ENCODE results near the gene MBP.
A peak's percentile ranks its signal among the peaks of the same experiment; 100 is the strongest.
"Not testable (repeated sequence)": the region's sequence is repeated elsewhere in the genome, so short reads cannot be mapped to it uniquely, and the experiment has no call there.

Gene MBP

DNA sequence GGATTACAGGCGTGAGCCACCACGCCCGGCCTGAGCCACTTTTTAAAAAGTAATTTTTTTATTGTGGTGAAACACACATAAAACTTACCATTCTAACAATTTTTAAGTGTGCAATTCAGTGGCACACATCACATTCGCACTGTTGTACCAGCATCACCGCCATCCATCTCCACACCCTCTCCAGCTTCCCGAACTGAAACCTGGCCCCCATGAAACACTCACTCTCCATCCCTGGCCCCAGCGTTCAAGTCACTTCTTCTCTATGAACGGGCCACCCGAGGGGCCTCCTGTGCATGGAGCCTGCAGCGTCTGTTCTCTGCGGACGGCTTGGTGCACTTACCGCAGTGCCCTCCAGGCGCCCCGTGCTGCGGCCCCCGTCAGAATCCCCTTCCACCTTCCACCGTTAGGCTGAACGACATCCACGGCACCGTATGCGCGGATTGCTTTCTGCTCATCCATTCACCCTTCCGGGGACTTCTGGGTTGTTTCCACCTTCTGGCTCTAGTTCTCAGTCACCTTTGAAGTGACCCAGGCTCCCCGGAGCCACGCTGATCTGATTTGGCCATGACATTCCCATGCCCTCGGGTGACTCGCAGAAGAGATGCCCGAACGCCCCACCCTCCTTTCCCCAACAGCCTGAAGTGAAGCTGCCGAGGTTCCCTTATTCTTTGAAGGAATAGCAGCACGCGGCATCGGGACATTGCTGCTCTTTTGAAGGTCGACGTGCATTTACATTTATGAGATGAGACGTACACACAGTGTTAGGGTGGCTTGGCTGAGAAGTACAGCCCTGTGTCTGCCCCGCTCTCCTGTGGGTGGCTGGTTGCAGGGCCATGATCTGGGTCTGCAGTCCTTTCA is 134.4 kb downstream of the MBP start:
- no peak for DNase-seq

DNA sequence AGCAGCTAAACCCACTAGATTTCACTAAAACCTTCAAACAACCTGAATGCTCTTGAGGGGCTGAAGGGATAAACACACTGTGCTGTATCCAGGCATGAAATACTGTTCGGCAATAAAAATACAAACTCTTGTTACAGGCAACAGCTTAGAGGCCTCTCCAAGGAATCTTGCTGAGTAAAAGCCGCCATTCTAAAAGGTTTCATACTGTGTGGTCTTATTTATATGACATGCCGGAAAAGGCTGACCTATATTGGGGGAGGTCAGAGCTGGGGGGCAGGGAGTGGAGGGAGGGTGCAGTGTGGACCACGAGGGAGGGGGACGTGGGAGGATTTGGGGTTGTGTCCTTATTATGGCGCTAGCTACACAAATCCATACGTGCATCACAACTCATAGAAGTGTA is 136.2 kb downstream of the MBP start:
- no peak for DNase-seq

DNA sequence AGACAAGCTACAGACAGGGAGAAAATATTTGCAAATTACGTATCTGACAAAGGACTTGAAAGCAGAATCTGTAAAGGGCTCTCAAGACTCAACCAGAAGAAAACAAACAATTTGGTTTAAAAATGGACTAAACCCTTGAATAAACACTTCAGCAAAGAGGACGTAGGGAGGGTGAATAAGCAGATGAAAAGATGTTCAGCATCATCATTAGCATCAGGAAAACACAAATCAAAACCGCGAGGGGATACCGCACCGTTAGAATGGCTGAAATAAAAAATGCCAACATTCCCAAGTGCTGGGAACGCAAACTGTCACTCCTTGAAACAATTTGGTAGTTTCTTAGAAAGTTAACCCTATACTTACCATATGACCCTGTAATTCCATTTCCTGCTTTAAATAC is 136.7 kb downstream of the MBP start:
- no peak for DNase-seq

DNA sequence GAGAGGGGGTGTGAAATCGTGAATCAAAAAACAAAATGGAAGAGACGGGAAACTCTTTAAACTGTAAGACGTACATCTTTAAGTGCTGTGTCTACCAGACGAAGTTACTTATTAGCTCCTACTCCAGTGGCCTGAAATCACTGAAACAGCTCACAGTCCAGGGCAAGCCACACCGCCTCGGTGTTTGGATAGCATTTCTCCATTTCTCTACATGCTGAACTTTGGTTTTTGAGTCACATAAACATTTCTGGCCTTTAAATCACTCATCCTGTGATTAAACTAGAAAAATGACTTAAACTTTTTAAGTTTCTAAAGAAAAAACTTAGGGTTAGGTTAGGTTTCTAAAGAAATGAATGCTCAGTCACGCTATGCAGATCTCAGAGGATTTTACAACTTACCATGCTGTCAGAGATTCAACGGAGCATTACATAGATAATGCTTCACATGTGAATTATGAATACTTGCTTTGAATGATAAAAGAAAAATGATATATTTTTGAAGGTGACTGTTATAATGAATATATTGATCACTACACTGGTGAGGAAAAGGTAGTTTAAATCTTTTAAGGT is 138.4 kb downstream of the MBP start:
- no peak for DNase-seq

DNA sequence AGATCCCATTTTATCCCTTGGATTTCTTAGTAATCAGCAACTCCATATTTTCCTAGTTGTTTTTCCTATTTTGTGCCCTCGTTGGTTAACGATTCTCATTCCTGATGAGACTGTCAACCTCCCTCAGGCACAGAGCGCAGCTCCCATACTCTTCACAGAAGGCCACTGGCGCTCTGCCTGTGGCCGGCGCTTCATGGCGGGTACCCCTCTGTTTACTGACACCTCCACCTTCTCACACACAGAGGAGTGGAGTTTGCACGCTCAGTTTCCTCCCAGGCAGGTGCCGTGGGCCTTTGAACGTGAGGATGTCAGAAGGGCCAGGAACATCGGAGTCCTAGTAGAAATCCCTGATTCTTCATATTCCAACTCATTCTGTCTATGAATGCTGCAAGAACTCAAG is 139.0 kb downstream of the MBP start:
- no peak for DNase-seq

DNA sequence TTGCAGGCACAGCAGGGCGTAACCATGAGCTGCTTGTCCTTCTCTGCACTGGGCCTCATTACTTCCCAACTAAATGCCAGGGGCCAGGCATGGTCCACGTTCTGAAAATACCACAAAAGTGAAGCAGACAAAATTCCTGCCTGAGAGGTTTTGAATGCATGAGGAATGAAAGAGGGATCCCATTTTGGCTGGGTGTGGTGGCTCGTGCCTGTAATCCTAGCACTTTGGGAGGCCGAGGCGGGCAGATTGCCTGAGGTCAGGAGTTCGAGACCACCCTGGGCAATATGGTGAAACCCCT is 139.5 kb downstream of the MBP start:
- DNase-seq = no peak

DNA sequence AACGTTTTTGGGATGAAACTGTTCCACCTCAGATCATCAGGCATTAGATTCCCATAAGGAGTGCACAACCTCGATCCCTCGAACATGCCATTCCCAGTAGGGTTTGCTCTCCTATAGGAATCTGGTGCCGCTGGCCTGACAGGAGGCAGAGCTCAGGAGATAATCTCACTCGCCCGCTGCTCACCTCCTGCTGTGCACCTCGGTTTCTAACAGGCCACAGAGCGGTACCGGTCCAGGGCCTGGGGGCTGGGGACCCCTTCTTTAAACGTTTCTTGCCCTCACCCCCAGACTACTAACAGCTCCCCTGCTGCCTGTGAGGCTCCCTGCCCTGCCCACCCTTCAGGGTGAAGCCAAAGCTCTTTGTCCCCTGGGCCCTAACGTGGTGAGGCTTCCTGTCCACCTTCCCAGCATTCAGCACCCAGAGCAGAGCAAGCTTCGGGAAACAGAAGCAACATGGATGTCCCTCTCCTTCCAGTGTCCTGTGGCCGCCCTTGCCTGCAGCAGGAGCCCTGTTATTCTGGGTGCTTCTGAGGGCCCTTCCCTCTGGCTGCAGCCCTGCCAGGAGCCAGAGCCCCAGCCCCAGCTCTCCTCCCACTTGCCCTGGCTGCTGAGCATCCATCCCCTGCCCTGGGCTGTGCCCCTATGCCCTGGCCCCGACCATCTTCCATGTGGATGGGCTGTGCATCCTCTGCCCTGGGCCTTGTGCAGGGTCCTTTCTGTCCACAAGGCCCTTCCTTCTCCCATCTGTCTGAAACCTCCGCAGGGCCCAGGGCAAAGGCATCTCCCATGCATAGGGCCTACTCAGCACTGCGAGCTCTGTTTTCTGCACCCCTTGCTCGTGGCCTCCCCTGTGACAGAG is 140.1 kb downstream of the MBP start:
- DNase-seq = no peak

DNA sequence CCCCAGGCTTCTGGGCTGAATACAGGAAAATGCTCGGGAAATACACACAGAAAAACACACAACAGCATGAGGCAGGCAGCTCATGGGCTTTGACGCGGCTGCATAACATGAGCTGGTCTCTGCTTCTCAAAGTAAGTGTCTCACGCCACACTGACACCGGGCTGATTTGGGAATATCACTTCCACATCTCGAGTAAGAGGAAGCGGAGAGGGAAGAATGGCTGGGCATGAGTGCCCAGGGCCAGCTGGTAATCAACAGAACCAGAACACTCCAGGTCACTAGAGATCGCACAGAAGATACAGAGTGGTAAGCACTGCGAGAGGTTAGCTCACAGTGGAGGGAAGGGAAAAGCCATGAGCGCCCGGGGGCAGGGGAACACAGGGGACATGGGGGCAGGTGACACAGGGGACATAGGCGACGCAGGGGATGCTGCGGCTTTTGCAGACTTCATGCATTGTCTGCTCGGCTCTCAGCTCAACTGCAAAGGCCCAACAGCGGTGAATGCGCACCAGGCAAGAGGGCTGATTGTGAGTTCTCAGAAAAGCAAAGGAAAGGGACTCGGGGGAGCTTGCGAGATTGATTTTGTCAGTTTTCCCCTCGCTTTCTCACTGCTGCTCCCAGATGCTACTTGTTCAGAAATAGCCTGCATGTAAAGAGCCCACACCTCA is 141.4 kb downstream of the MBP start:
- DNase-seq = no peak

DNA sequence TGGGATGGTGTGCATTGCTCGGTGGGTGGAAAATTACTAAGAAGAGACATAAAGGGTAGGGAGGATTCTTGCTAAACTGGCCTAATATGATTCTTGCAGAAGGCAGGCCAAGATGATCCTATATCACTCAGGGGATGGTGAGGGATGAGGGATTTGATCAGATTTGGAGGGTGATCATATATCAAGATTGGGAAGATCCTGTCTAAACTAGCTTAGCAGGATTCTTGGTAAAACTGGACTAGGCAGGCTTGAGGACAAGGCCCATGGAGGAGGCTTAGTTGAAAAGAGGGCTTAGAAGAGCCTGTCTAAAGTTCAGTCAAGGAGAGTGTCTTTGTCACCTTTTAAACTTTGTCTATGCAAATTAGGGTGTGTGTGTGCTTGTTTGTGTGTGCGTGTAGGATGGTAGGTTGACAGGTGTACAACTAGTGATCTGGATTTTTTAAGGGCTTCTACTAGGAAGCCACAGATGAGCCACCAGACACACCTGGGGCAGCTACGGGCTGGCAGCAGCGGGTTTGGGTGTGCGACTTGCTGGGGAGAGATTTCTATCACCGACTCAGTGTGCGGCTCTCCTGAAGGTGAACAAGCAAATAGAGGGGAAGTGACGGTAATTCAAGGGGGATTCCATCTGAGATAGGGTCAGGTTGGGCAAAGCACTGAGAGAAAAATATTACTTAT is 142.1 kb downstream of the MBP start:
- not testable (repeated sequence) for DNase-seq

DNA sequence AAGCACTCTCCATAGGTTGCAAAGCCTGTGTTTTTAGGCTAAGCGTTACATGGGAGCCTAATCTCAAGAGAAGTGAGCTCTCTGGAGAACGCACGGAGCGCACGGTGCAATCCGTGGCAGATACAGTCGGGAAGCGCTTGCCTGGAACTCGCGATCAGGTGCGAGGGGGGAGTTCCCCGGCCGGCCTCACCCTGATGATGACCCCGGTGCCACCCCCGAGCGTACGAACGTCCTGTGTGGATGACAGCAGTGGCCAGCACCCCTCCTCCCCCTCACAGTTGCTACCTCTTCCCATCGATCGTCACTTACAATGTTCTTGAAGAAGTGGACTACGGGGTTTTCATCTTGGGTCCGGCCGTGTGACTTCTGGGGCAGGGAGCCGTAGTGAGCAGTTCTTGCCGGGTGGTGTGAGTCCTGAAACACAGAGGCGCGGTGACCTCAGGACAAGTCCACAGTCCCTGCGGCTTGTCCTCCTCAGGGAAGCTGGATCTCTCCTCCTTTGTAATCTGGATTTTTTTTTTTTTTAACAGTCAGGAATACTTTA is 142.9 kb downstream of the MBP start:
- DNase-seq = no peak

DNA sequence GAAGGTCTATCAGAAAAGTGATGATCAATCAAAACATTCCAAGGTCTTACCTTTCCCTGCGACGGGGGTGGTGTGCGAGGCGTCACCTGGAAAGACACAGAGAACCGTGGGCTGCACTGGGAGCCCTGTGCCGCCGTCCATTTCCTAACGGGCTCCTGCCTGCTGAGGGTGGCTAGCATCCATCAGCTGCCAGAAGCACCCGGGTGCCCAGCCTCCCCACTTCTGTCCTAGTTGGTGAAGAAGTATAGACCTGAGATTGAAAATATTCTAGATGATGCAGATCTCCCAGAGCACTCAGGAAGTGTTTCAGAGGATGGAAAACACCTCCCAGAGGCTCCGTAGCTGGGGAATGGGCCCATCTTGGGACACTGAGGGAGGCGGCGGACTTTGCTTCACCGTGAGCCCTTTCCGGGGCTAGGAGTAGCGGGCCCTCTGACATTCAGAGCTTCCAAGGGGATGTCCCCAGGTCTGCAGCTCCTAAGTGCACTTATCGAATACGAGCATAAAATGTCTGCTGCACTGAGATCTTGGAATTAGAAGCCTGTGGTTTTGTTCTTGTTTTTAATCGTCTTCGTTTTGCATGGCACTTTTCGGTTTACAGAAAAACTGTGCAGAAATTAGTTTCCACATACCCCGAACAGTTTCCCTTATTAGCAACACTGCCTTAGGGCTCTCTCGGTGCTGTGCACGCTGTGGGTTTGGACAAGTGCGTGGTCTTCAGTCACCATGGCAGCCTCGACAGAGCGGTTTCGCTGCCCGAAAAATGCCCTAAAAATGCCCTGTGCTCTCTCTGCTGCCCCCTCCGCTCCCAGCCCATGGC is 143.5 kb downstream of the MBP start:
- no peak for DNase-seq

DNA sequence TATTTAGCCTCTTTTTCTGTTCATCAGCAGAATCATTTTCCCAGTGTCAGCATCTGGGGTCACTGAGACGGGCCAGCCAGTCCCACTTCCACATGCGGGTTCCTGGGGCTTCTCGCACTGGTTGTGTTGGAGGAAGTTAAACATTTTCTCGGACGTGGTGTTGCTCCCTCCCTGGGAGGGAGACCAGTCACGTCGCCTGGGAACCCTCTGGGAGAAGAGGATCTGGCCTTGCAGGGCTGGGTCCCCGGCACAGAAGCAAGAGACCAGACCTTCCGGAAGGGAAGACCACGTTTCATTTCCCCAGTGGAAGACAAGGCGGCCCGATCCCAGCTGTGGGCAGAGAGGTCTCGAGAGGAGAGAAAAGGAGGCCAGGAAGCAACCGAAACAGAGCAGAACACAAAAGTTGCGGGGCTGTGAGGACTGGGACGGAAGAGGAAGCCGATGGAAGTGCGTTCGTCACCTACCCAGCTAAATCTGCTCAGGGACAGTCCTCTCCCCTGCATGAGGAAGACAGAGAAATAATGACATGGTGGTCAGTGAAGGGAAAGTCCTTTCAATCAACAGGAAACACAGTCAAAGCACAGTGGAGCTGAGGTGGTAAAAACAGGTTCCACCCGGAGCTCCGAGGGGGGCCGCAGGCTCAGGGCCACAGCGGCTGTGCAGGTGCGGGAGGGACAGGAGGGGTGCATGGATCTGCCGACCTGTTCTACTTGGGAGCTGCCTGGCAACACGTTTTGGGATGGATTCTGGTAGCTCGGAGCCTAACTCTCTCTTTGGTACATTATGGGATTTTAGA is 144.4 kb downstream of the MBP start:
- no peak for DNase-seq

DNA sequence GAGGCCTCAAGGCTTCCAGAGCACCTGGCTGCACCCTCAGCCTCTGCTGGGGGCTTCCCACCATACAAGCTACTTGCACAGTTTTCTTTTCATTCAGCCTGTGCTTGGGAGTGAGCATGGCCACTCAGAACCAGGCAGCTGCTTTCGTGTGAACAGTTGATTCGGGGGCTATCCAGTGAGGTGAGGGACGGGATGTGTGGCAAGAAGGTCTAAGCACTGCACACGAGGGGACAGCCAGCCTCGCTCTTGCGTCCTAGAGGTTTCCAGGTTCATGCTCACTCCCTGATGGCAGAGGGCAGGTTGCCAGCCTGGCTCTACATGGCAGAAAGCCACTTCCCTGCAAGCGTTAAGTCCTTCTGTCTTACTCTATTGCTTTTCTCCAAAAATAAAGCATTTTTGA is 146.2 kb downstream of the MBP start:
- DNase-seq = no peak

DNA sequence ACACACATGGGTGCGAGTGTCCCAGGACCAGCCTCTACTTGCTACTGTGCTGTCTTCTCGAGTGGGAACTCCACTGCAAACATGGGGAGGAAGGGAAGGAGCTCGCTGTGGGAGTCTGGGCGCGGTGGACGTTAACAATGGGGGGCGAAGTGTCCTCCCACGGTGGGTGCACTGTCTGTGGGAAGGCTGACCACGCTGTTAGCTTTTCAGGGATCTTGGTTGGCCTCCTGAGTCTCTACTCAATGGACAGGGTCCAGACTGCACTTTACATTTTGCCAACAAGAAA is 146.7 kb downstream of the MBP start:
- DNase-seq = no peak

DNA sequence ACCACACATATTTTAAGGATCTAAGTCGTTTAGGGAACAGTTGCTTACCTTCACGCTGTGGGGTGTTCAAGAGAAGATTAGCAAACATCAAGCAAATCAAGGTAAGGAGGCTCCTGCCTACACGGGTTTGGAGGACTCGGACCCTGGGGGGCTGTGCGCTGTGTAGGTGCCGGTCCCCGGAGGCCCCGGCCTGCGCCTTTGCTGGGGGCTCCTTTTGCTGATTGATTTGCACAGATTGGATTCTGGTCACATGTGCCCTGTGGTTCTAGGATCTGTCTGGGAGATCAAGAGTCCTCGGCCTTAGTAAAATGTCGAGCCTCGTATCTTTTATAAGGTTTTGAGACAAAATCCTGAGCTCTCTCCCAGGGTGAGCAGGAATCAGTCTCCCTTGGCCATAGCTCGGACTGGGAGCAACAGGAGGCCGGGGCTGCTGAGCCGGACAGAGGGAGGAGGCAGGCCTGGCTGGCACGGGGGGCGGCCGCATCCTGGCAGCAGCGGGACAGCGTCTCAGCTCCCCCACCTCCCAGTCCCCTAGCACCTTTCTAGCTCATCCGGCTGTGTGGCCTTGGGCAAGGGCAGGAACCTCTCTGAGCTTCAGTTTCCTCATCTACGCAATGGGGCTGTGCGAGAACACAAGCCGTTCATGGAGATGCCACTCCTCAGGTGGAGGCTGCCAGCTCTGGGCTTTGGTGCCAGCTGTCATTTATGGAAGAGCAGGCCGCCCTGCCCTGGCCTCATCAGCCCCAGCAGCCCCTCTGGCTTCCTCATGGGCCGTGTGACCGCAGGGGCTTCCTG is 147.2 kb downstream of the MBP start:
- DNase-seq = no peak

DNA sequence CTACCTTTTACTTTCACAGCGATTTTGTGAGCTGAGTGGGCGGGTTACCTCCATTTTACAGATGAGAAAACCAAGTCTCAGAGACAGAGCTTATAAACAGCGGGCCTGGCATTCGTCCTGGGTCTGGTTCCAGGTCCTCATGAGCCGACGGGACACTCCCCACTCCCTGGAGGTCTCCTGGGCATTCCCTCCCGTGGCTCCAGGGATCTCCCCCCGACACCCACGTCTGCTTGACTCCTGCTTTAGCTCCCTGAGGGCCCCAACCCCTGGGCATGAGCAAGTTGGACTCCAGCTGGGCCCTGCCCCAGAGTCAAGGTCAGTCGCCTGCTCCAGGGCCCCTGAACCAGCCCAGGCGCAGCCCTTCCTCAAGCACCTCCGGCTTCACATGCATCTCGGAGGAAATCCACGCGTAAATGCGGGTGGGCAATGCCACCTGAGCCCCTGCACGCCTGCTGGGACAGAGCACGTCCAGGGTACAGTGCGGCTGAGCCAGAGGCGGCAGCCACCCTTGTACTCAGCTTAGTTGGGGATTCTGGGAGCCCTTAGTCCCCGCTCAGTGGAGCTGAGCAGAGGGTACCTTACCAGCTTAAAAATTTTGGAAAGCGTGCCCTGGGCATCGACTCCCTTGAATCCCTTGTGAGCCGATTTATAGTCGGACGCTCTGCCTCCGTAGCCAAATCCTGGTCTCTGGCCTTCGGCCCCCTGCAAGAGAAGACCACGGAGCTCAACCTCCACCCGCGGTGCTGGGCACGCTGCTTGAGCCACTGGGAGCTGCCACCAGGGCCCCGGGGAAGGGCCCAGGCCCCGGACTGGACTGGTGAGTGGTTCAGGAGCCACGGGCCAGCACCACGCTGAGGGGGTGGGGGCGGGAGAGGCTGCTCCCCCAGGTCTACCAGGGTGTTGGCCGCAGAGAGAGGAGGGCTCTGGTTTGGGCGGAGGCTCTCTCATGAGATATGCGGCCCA is 148.1 kb downstream of the MBP start:
- DNase-seq = no peak

DNA sequence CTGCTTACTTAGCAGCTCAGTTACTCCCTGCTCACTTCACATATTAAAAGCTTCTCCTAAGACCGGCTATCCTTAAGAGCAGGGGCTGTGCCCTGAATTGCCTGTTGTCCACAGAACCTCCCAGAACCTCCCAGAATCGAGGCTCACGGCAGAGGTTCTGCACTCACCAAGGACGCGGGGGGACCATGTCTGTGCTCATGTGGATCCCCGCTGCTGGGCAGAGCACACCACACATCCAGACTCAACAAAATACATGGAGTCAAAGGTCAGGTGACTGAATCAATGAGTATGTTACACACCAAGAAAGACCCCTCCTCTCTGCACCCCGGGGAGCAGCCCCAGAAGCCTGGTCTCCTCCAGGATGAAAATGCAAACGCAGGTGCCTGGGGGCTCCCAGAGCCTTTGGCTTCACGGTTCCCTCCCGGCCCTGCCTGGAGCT is 149.0 kb downstream of the MBP start:
- DNase-seq = no peak

DNA sequence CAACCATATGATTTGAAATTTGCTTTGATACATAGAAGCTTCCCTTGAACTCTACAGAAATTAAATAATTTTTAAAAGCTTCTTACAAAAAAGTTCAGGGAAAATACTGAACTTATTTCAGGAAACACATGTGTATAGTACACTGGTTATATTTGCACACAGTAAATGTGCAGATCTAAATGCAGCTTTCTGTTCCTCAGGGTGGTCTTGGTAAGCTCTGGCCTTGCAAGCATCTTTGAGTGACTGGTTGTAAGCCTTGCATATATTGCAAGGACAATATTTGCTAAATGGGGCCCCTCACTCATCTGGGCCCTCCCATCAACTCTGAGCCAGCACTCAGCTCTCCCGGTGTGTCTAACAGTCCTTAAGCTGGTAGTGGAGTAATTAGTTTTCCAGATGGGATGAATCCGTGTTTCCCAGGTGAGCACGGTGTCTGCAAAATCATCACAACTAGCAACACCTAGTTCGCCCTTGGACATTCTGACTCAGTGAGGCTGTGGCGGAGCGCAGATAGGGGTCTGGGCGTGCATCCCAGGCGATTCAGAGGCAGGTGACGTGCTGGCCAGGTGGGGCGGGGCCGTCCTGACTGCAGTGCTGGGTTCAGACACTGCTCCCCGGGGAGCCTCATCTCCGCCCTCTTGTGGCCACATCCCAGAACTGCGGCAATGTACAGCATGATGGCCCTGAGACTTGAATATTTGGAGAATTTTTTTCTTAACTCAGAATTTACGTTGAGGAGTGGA is 149.6 kb downstream of the MBP start:
- peak; percentile 83 for DNase-seq

Measured in femur (tissue), 1 donor.